Karpas-422 (cell line): ENCODE results near the gene CACNA1F. TPM values are rescaled to one million over a fixed set of nuclear protein-coding genes. Genes with fewer than 3 reads are reported as not detected.

Experiments
- DNase-seq: peaks from one replicate; pipeline ENCODE4 v3.0.0-alpha.2; 2015
- H2AFZ ChIP-seq: fragments of 200-600 bp; sonication (generic); 2 replicates; pipeline ENCODE4 v1.6.1; 2014; ENCODE audit warnings: antibody characterized with exemption, low read length, mixed read lengths
- H3K27ac ChIP-seq: fragments of 200-600 bp; sonication (generic); 2 replicates; pipeline ENCODE4 v1.5.1; 2014; ENCODE audit warnings: mild to moderate bottlenecking, low read length, moderate library complexity
- H3K27me3 ChIP-seq: fragments of 200-600 bp; sonication (generic); 2 replicates; pipeline ENCODE4 v1.6.1; 2014; ENCODE audit warnings: low read length, mixed read lengths
- H3K36me3 ChIP-seq: fragments of 200-600 bp; sonication (generic); 2 replicates; pipeline ENCODE4 v1.6.1; 2014; ENCODE audit warnings: low read length, mixed read lengths; ENCODE audit not compliant: insufficient read depth
- H3K4me1 ChIP-seq: fragments of 200-600 bp; sonication (generic); 2 replicates; pipeline ENCODE4 v1.6.1; 2014; ENCODE audit warnings: mild to moderate bottlenecking, low read length, mixed read lengths
- H3K4me2 ChIP-seq: fragments of 200-600 bp; sonication (generic); 2 replicates; pipeline ENCODE4 v1.6.1; 2014; ENCODE audit warnings: low read length, low read depth, mild to moderate bottlenecking; ENCODE audit not compliant: poor library complexity, severe bottlenecking
- H3K4me3 ChIP-seq: fragments of 200-600 bp; sonication (generic); 2 replicates; pipeline ENCODE4 v1.5.1; 2014; ENCODE audit warnings: mild to moderate bottlenecking, antibody characterized with exemption, low read length, mixed read lengths
- H3K79me2 ChIP-seq: fragments of 200-600 bp; sonication (generic); 2 replicates; pipeline ENCODE4 v1.6.1; 2014; ENCODE audit warnings: mild to moderate bottlenecking, low read length, mixed read lengths
- H3K9ac ChIP-seq: fragments of 200-600 bp; sonication (generic); 2 replicates; pipeline ENCODE4 v1.6.0; 2014; ENCODE audit warnings: low read length
- H3K9me2 ChIP-seq: fragments of 200-600 bp; sonication (generic), shearing (Covaris generic); replicated peaks from 2 replicates; pipeline ENCODE4 v1.6.0; 2014; ENCODE audit warnings: mild to moderate bottlenecking, low read length, moderate library complexity; ENCODE audit not compliant: insufficient read depth
- H3K9me3 ChIP-seq: fragments of 300-700, 200-600 bp; sonication (generic); 2 replicates; pipeline ENCODE4 v1.6.1; 2014; ENCODE audit warnings: low read length, mixed read lengths
- H4K20me1 ChIP-seq: fragments of 200-600 bp; sonication (generic); 2 replicates; pipeline ENCODE4 v1.6.1; 2014; ENCODE audit warnings: mild to moderate bottlenecking, antibody characterized with exemption, low read length, low read depth; ENCODE audit not compliant: insufficient read depth
- total RNA-seq: library from RNA; depleted of rRNA; stranded (reverse); fragments of >200 nt; shearing (Covaris generic); gene quantifications from 2 replicates; pipeline ENCODE4 v1.2.3, GENCODE V29; 2014; ENCODE audit warnings: low replicate concordance

The CACNA1F gene
- total RNA-seq, 1 experiment from 2014 or later: not detected

- Histone ChIP-seq H3K4me1 (peaks cover 7% of the 10 kb centered on the region), H3K27ac (no peak overlapping the region), H3K27me3 (no peaks in the 10 kb centered on the region), H2AFZ (no peak overlapping the region), H3K36me3 (no peaks in the 10 kb centered on the region), H3K4me2 (no peak overlapping the region), H3K9me2 (no peaks in the 10 kb centered on the region), H3K79me2 (no peaks in the 10 kb centered on the region), H4K20me1 (no peaks in the 10 kb centered on the region), H3K4me3 (no peak overlapping the region), H3K9me3 (no peaks in the 10 kb centered on the region), H3K9ac (no peak overlapping the region)
- DNase-seq: no peak
Measured at GRCh38 chrX:49263631-49264030, 30.5 kb upstream of the CACNA1F start.

DNA sequence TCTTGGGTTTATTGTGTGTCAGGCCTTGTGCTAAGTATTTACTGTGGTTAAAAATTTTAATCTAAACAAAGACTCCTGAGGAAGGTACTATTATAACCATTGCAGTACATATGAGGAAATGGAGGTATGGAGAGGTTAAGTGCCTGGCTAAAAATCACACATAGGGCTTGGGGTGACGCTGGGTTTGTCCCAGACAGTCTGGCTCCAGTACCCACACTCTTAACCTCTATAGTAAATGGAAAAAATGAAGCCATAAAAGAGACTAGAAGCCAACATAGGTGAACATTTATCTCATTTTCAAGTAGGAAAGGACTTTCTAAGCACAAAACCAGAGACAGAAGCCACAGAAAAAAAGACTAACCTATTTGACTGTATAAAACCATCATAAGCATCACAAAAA lies 29.5 kb upstream of the CACNA1F start:
- Histone ChIP-seq H3K4me1 (no peaks in the 10 kb centered on the region), H3K79me2 (no peaks in the 10 kb centered on the region), H3K4me3 (no peak overlapping the region), H3K9me3 (no peaks in the 10 kb centered on the region), H3K9me2 (no peaks in the 10 kb centered on the region), H3K27me3 (no peaks in the 10 kb centered on the region), H3K4me2 (no peak overlapping the region), H3K9ac (no peak overlapping the region), H4K20me1 (no peaks in the 10 kb centered on the region), H3K27ac (no peak overlapping the region), H2AFZ (no peak overlapping the region), H3K36me3 (no peaks in the 10 kb centered on the region)
- no peak for DNase-seq

GRCh38 chrX:49260221-49260985 lies 27.3 kb upstream of the CACNA1F start:
- Histone ChIP-seq H3K27me3 (no peaks in the 10 kb centered on the region), H3K9ac (no peak overlapping the region), H3K27ac (no peak overlapping the region), H2AFZ (no peak overlapping the region), H3K4me3 (no peak overlapping the region), H3K36me3 (no peaks in the 10 kb centered on the region), H3K4me2 (no peak overlapping the region), H3K9me2 (no peaks in the 10 kb centered on the region), H3K9me3 (no peaks in the 10 kb centered on the region), H3K4me1 (no peaks in the 10 kb centered on the region), H3K79me2 (no peaks in the 10 kb centered on the region), H4K20me1 (no peaks in the 10 kb centered on the region)
- DNase-seq: no peak

DNA sequence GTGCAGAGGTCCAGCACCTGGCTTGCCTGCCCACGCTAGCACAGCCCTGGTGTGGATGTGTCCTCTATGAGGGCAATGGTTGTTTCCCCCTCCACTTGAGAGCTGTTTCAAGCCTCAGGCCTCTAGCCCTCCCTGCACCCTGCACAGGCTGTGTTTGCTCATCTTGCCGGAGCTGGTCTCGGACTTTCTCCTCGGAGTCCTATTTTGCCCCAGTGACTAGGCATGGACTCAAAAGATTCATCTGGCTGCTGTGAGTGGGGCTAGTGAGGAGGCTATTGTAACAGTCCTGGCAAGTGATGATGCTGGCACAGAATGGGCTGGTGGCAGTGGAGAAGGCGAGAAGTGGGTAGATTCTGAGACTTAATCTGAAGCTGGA lies 25.6 kb upstream of the CACNA1F start:
- Histone ChIP-seq H2AFZ (no peak overlapping the region), H3K4me1 (no peaks in the 10 kb centered on the region), H3K9ac (no peak overlapping the region), H3K79me2 (no peaks in the 10 kb centered on the region), H3K27me3 (no peaks in the 10 kb centered on the region), H4K20me1 (no peaks in the 10 kb centered on the region), H3K27ac (no peak overlapping the region), H3K9me2 (no peaks in the 10 kb centered on the region), H3K4me3 (no peak overlapping the region), H3K4me2 (no peak overlapping the region), H3K9me3 (no peaks in the 10 kb centered on the region), H3K36me3 (no peaks in the 10 kb centered on the region)
- no peak for DNase-seq

GRCh38 chrX:49257846-49258748 lies 25.0 kb upstream of the CACNA1F start:
- H3K9me2 ChIP-seq: no peaks in the 10 kb centered on the region
- H3K4me2 ChIP-seq: no peak overlapping the region
- no peak for DNase-seq
- H3K27ac ChIP-seq: no peak overlapping the region
- no peak overlapping the region for H3K4me3 ChIP-seq
- no peaks in the 10 kb centered on the region for H3K27me3 ChIP-seq
- no peaks in the 10 kb centered on the region for H4K20me1 ChIP-seq
- no peaks in the 10 kb centered on the region for H3K36me3 ChIP-seq
- H3K9ac ChIP-seq: no peak overlapping the region
- no peaks in the 10 kb centered on the region for H3K4me1 ChIP-seq
- H3K79me2 ChIP-seq: no peaks in the 10 kb centered on the region
- H2AFZ ChIP-seq: no peak overlapping the region
- H3K9me3 ChIP-seq: no peaks in the 10 kb centered on the region

- Histone ChIP-seq H3K4me3 (no peak overlapping the region), H3K9me3 (no peaks in the 10 kb centered on the region)
- no peak for DNase-seq
Measured at GRCh38 chrX:49257074-49257790, 24.1 kb upstream of the CACNA1F start.

GRCh38 chrX:49256268-49256995 lies 23.3 kb upstream of the CACNA1F start:
- no peak overlapping the region for H3K27ac ChIP-seq

More at GRCh38 chrX:49257074-49257790, 24.1 kb upstream of the CACNA1F start:
- H3K36me3 ChIP-seq: no peaks in the 10 kb centered on the region
- no peak overlapping the region for H3K27ac ChIP-seq
- H3K27me3 ChIP-seq: no peaks in the 10 kb centered on the region
- H3K9ac ChIP-seq: no peak overlapping the region
- H4K20me1 ChIP-seq: no peaks in the 10 kb centered on the region
- H3K4me1 ChIP-seq: no peaks in the 10 kb centered on the region
- no peaks in the 10 kb centered on the region for H3K79me2 ChIP-seq
- no peaks in the 10 kb centered on the region for H3K9me2 ChIP-seq
- H2AFZ ChIP-seq: no peak overlapping the region
- no peak overlapping the region for H3K4me2 ChIP-seq

More at GRCh38 chrX:49256268-49256995, 23.3 kb upstream of the CACNA1F start:
- H3K36me3 ChIP-seq: no peaks in the 10 kb centered on the region
- no peaks in the 10 kb centered on the region for H3K4me1 ChIP-seq
- H3K27me3 ChIP-seq: no peaks in the 10 kb centered on the region
- no peaks in the 10 kb centered on the region for H3K9me3 ChIP-seq
- no peak overlapping the region for H3K9ac ChIP-seq
- no peak overlapping the region for H3K4me2 ChIP-seq
- no peak overlapping the region for H2AFZ ChIP-seq
- no peaks in the 10 kb centered on the region for H3K79me2 ChIP-seq
- no peak overlapping the region for H3K4me3 ChIP-seq
- H3K9me2 ChIP-seq: no peaks in the 10 kb centered on the region
- no peak for DNase-seq
- no peaks in the 10 kb centered on the region for H4K20me1 ChIP-seq
